Measurements from ENCODE around the gene CCNJL. TPM values are rescaled to one million over a fixed set of nuclear protein-coding genes. Genes with fewer than 3 reads are reported as not detected.

Gene CCNJL
- total and polyA plus RNA-seq, 2 experiments from 2014 or later, result 8.1 to 10.8 TPM

GRCh38 chr5:160348080-160348479, 35.7 kb upstream of the CCNJL start:
- Histone ChIP-seq H3K27me3 (no peaks in the 10 kb centered on the region), H3K27ac (no peak overlapping the region), H3K79me2 (no peaks in the 10 kb centered on the region), H3K4me1 (ENCODE audit: insufficient read depth) (no peaks in the 10 kb centered on the region), H3K4me2 (no peak overlapping the region), H3K9me3 (ENCODE audit: low read depth) (no peaks in the 10 kb centered on the region), H2AFZ (no peak overlapping the region), H3K36me3 (replicated peaks; ENCODE audit: insufficient read depth, low read depth) (no peaks in the 10 kb centered on the region), H3K4me3 (no peak overlapping the region), H4K20me1 (ENCODE audit: insufficient read depth, poor library complexity, severe bottlenecking) (no peaks in the 10 kb centered on the region), H3K9me2 (replicated peaks; ENCODE audit: insufficient read depth) (no peaks in the 10 kb centered on the region)
- peak; percentile 24 for DNase-seq (ENCODE audit: low spot score)
- TF ChIP-seq EZH2phosphoT487 (IDR thresholded peaks at IDR 0.05; ENCODE audit: low read depth, severe bottlenecking, unreplicated experiment), result no peak
- no peak for TF ChIP-seq EZH2 (IDR thresholded peaks at IDR 0.05; ENCODE audit: borderline replicate concordance)
- TF ChIP-seq, protein P1, sequence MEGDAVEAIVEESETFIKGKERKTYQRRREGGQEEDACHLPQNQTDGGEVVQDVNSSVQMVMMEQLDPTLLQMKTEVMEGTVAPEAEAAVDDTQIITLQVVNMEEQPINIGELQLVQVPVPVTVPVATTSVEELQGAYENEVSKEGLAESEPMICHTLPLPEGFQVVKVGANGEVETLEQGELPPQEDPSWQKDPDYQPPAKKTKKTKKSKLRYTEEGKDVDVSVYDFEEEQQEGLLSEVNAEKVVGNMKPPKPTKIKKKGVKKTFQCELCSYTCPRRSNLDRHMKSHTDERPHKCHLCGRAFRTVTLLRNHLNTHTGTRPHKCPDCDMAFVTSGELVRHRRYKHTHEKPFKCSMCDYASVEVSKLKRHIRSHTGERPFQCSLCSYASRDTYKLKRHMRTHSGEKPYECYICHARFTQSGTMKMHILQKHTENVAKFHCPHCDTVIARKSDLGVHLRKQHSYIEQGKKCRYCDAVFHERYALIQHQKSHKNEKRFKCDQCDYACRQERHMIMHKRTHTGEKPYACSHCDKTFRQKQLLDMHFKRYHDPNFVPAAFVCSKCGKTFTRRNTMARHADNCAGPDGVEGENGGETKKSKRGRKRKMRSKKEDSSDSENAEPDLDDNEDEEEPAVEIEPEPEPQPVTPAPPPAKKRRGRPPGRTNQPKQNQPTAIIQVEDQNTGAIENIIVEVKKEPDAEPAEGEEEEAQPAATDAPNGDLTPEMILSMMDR (IDR thresholded peaks at IDR 0.05; ENCODE audit: poor library complexity), result no peak
- WGBS (ENCODE audit: low lambda C conversion rate, missing lambda C conversion rate), result 53% methylated on average over 11 of the region's 11 CpGs

DNA sequence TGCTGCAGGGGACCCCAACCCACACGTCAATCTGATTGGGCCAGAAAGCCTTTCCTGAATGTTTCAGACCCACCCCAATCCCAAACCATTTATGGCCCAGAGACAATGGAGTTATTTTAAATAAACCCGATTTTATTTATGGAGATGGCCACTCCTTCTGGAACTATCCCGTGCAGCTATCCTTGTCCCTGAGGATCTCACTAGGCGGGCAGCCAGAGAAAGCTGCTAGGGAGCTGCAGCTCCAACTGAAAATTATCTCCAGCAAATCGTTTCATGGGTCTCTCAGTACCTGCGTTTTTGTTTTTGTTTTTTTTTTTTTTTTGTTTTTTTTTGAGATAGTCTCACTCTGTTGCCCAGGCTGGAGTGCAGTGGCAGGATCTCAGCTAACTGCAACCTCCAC, 35.1 kb upstream of the CCNJL start:
- no peak overlapping the region for H3K27ac ChIP-seq
- no peak overlapping the region for H2AFZ ChIP-seq
- H3K9me3 ChIP-seq (ENCODE audit: low read depth), result no peaks in the 10 kb centered on the region
- no peaks in the 10 kb centered on the region for H4K20me1 ChIP-seq (ENCODE audit: insufficient read depth, poor library complexity, severe bottlenecking)
- no peaks in the 10 kb centered on the region for H3K27me3 ChIP-seq
- H3K4me2 ChIP-seq, result no peak overlapping the region
- TF ChIP-seq EZH2phosphoT487 (IDR thresholded peaks at IDR 0.05; ENCODE audit: low read depth, severe bottlenecking, unreplicated experiment) (no peak), EZH2 (IDR thresholded peaks at IDR 0.05; ENCODE audit: borderline replicate concordance) (no peak)
- TF ChIP-seq, protein P1 (IDR thresholded peaks at IDR 0.05; ENCODE audit: poor library complexity), result no peak
- no peak for DNase-seq (ENCODE audit: low spot score)
- no peak overlapping the region for H3K4me3 ChIP-seq
- WGBS (ENCODE audit: low lambda C conversion rate, missing lambda C conversion rate), result 86% methylated on average over 6 of the region's 6 CpGs
- no peaks in the 10 kb centered on the region for H3K4me1 ChIP-seq (ENCODE audit: insufficient read depth)
- no peaks in the 10 kb centered on the region for H3K79me2 ChIP-seq
- H3K9me2 ChIP-seq (replicated peaks; ENCODE audit: insufficient read depth), result no peaks in the 10 kb centered on the region
- H3K36me3 ChIP-seq (replicated peaks; ENCODE audit: insufficient read depth, low read depth), result no peaks in the 10 kb centered on the region

DNA sequence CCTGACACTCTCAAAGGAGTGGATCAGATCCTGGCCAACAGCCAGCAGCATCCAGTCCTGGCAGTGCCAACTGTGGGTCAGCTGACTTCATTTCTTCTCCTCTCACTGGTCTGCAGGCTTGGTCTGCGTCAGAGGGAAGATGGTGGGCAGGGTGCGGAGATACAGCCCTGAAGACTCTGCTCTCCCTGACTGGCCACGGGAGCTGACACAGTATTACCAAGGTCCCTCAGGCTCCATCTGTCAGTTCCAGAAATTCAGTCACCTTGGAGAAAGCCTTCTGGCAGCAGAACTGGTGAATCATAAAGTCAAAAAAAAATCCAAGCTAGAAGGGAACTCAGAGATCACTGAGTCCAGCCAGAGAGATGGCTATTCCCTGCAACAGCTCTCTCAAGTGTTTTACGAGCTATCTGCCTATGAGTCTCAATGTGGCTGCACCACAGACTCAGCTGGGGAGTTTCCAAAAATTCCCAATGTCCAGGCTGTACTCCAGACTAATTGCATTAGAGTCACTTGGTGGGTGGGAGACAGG, 30.1 kb upstream of the CCNJL start:
- Histone ChIP-seq H3K4me2 (no peak overlapping the region), H3K9me2 (replicated peaks; ENCODE audit: insufficient read depth) (no peaks in the 10 kb centered on the region), H2AFZ (no peak overlapping the region), H3K27ac (no peak overlapping the region), H3K36me3 (replicated peaks; ENCODE audit: insufficient read depth, low read depth) (no peaks in the 10 kb centered on the region), H4K20me1 (ENCODE audit: insufficient read depth, poor library complexity, severe bottlenecking) (no peaks in the 10 kb centered on the region), H3K27me3 (no peaks in the 10 kb centered on the region), H3K9me3 (ENCODE audit: low read depth) (no peaks in the 10 kb centered on the region), H3K4me1 (ENCODE audit: insufficient read depth) (no peaks in the 10 kb centered on the region), H3K4me3 (no peak overlapping the region), H3K79me2 (no peaks in the 10 kb centered on the region)
- WGBS (ENCODE audit: low lambda C conversion rate, missing lambda C conversion rate), result 88% methylated on average over 4 of the region's 4 CpGs
- DNase-seq (ENCODE audit: low spot score), result no peak
- TF ChIP-seq, protein P1 (IDR thresholded peaks at IDR 0.05; ENCODE audit: poor library complexity), result no peak
- TF ChIP-seq EZH2phosphoT487 (IDR thresholded peaks at IDR 0.05; ENCODE audit: low read depth, severe bottlenecking, unreplicated experiment) (no peak), EZH2 (IDR thresholded peaks at IDR 0.05; ENCODE audit: borderline replicate concordance) (no peak)

Measured in hepatocyte (in vitro differentiated cells).